Heart left ventricle (tissue), 16 donors: ENCODE data around the gene TMEM52B. TPM values are rescaled to one million over a fixed set of nuclear protein-coding genes. Genes with fewer than 3 reads are reported as not detected.
A peak's percentile ranks its signal among the peaks of the same experiment; 100 is the strongest.

ENCODE experiments used
- ATAC-seq, 4 donors: fragments of 200-7000 bp; cut with Tn5 transposase; one replicate each; pipeline ENCODE4 v1.9.1; 2020 to 2022; ENCODE audit warnings: moderate library complexity in 4 of 4, mild to moderate bottlenecking in 3 of 4, moderate number of reproducible peaks in 1 of 4
- DNase-seq, 5 donors: peaks; one replicate each; pipeline ENCODE4 v3.0.0-alpha.2; 2020
- H3K27ac ChIP-seq, 12 donors: fragments of 200-600 bp; sonication (generic) in 4 of 12; one replicate each; pipeline versions ENCODE4 v1.5.0 to v1.8.0; 2016 to 2022; ENCODE audit warnings: mild to moderate bottlenecking in 2 of 12
- H3K27me3 ChIP-seq, 9 donors: fragments of 200-600 bp; sonication (generic) in 2 of 9; one replicate each; pipeline versions ENCODE4 v1.5.1 to v1.8.0; 2016 to 2022; ENCODE audit warnings: mild to moderate bottlenecking in 3 of 9
- H3K36me3 ChIP-seq, 9 donors: fragments of 200-600 bp; sonication (generic) in 2 of 9; one replicate each; pipeline versions ENCODE4 v1.5.0 to v1.8.0; 2018 to 2022; ENCODE audit warnings: mild to moderate bottlenecking in 2 of 9
- H3K4me1 ChIP-seq, 12 donors: fragments of 200-600 bp; sonication (generic) in 4 of 12; one replicate each; pipeline versions ENCODE4 v1.5.0 to v1.8.0; 2016 to 2022; ENCODE audit warnings: mild to moderate bottlenecking in 3 of 12
- H3K4me3 ChIP-seq, 12 donors: fragments of 200-600 bp; sonication (generic) in 4 of 12; one replicate each; pipeline versions ENCODE4 v1.5.0 to v1.8.0; 2017 to 2022; ENCODE audit warnings: mild to moderate bottlenecking in 9 of 12, moderate library complexity in 4 of 12
- H3K9me3 ChIP-seq, 12 donors: fragments of 200-600 bp; sonication (generic) in 4 of 12; one replicate each; pipeline versions ENCODE4 v1.5.0 to v1.8.0; 2016 to 2022; ENCODE audit warnings: mild to moderate bottlenecking in 1 of 12
- CTCF ChIP-seq, 12 donors: fragments of 200-600 bp; sonication (generic) in 4 of 12; IDR thresholded peaks; one replicate each; pipeline versions ENCODE4 v1.5.0 to v1.8.0; 2018 to 2022; ENCODE audit warnings: antibody characterized with exemption in 12 of 12, mild to moderate bottlenecking in 5 of 12
- POLR2A ChIP-seq, 2 donors: fragments of 450-650 bp; IDR thresholded peaks; one replicate each; pipeline ENCODE4 v1.6.1; 2017; ENCODE audit warnings: antibody characterized with exemption in 2 of 2, mild to moderate bottlenecking in 2 of 2, moderate library complexity in 2 of 2
- WGBS, 4 donors: extraction: QIAGEN DNeasy Blood & Tissue Kit in 2 of 4; methylation state at CpG; one replicate each; pipeline versions ENCODE4 v1.1.5 to v1.1.7; 2013 to 2018; 5-methylcytosine and 5-hydroxymethylcytosine counted together
- intact Hi-C, 10 donors: fragments of 100-400 bp; cut with DNase I; formaldehyde crosslinking; loops; one replicate each; pipeline versions ENCODE4 v1.11.1 to v1.14.2; 2022
- polyA plus RNA-seq, 2 donors: library from polyadenylated mRNA; stranded (reverse); fragments of 200-250 nt; gene quantifications; one replicate each; pipeline ENCODE4 v1.2.3, GENCODE V29; 2013
- total RNA-seq, 9 donors: library from RNA; depleted of rRNA in 2 of 9; stranded (reverse); fragments of >200 nt in 2 of 9; fragmentation: NEBNext Ultra II Directional in 3 of 9; extraction: Animal tissue kit (Norgen Biotek cat#: 25700) in 3 of 9; gene quantifications; one replicate each; pipeline versions ENCODE4 v1.1.0 to v1.2.4, GENCODE V29; 2016 to 2023
- donor health status: ischemic (EF 13 %, LVEDD 7.1; RV severe dilation, severe dysfunction).
- donor health status: healthy with polysubstance abuse.
- donor health status: DM: no; HTN: yes; CAD: no.
- donor health status: DM: no; HTN: no; CAD: no.
- donor health status: ischemic (EF 25% LVEDD 6.9; RV normal size, moderate dysfunction).
- donor health status: ischemic (EF 25% LVEDD 5.7; RV mildly dilated, moderate dysfunction).
- donor health status: healthy.
- donor health status: DM: yes; HTN: yes; CAD: no.
- donor health status: ischemic (EF 35%, LVEDD 5.7; RV mildly dilated, moderate dysfunction).
- donor health status: nonischemic (EF 11% LVEDD 7.7; RV severe dilation, severe dysfunction).
- donor health status: DM: yes; HTN: yes; CAD: no.
- donor health status: PGD.
- donor health status: ischemic (EF 29% LVEDD 5.4; RV normal size, mild dysfunction).
- donor health status: nonischemic (EF 23%, LVEDD 6.1; RV moderate dilation, normal function).

Gene TMEM52B
- total and polyA plus RNA-seq, 11 donors, result 0.03 to 0.53 TPM; not detected in 9

GRCh38 chr12:10175846-10176636, 2.8 kb upstream of the TMEM52B start:
- intact Hi-C loops, result no loop called here
- H3K9me3 ChIP-seq, result no peaks in the 10 kb centered on the region
- DNase-seq (no peak), ATAC-seq (peak in 1 of 4 donors; percentile 24)
- H3K4me1 ChIP-seq, result peaks cover 0 to 10% (median 0%) of the 10 kb centered on the region in 12 donors
- TF ChIP-seq POLR2A (IDR thresholded peaks at IDR 0.05), result no peak
- no peak for TF ChIP-seq CTCF (IDR thresholded peaks at IDR 0.05)
- H3K27me3 ChIP-seq, result peaks cover 0 to 28% (median 0%) of the 10 kb centered on the region in 9 donors
- no peak overlapping the region for H3K4me3 ChIP-seq
- no peaks in the 10 kb centered on the region for H3K36me3 ChIP-seq
- no peak overlapping the region for H3K27ac ChIP-seq
- 82 to 85% (median 83%) methylated on average over 5 of the region's 5 CpGs for WGBS, 4 donors

- TF ChIP-seq CTCF (IDR thresholded peaks at IDR 0.05) (no peak), POLR2A (IDR thresholded peaks at IDR 0.05) (no peak)
- peaks cover 0 to 6% (median 0%) of the 10 kb centered on the region in 12 donors for H3K4me1 ChIP-seq
- H3K9me3 ChIP-seq, result no peaks in the 10 kb centered on the region
- H3K27me3 ChIP-seq, result peaks cover 0 to 29% (median 0%) of the 10 kb centered on the region in 9 donors
- no peaks in the 10 kb centered on the region for H3K36me3 ChIP-seq
- 55 to 63% (median 55%) methylated on average over 5 of the region's 5 CpGs for WGBS, 4 donors
- intact Hi-C loops, result no loop called here
- H3K27ac ChIP-seq, result no peak overlapping the region
- ATAC-seq (no peak), DNase-seq (no peak)
- no peak overlapping the region for H3K4me3 ChIP-seq
Measured at GRCh38 chr12:10179776-10180181, 947 bp downstream of the TMEM52B start.

GRCh38 chr12:10182354-10183049, 3.7 kb downstream of the TMEM52B start:
- intact Hi-C loops, result no loop called here
- Histone ChIP-seq H3K9me3 (no peaks in the 10 kb centered on the region), H3K4me3 (no peak overlapping the region), H3K4me1 (peaks cover 0 to 15% (median 0%) of the 10 kb centered on the region in 12 donors), H3K27me3 (peaks cover 0 to 29% (median 0%) of the 10 kb centered on the region in 9 donors), H3K27ac (peak overlapping the region in 1 of 12 donors; percentile 25), H3K36me3 (no peaks in the 10 kb centered on the region)
- no peak for ATAC-seq
- WGBS, 4 donors, result 60 to 63% (median 61%) methylated on average over 5 of the region's 5 CpGs
- no peak for DNase-seq
- TF ChIP-seq CTCF (IDR thresholded peaks at IDR 0.05) (no peak), POLR2A (IDR thresholded peaks at IDR 0.05) (no peak)

- 57 to 62% (median 60%) methylated on average over 7 of the region's 7 CpGs for WGBS, 4 donors
- intact Hi-C loops, result no loop called here
- Histone ChIP-seq H3K9me3 (no peaks in the 10 kb centered on the region), H3K27me3 (peaks cover 0 to 29% (median 0%) of the 10 kb centered on the region in 9 donors), H3K4me3 (no peak overlapping the region), H3K36me3 (no peaks in the 10 kb centered on the region), H3K27ac (peak overlapping the region in 1 of 12 donors; percentile 58), H3K4me1 (peaks cover 0 to 15% (median 0%) of the 10 kb centered on the region in 12 donors)
- TF ChIP-seq POLR2A (IDR thresholded peaks at IDR 0.05), result no peak
- TF ChIP-seq CTCF (IDR thresholded peaks at IDR 0.05), result no peak
- ATAC-seq (peak in 2 of 4 donors; percentile 42 to 56), DNase-seq (no peak)
Measured at GRCh38 chr12:10184261-10184843, 5.5 kb downstream of the TMEM52B start.
